Adipocyte (in vitro differentiated cells): ENCODE data around the gene DPH3.

ENCODE experiments used
- DNase-seq: peaks from one replicate; pipeline ENCODE4 v3.0.0-alpha.2; 2015; ENCODE audit warnings: low read depth
- H3K27me3 ChIP-seq: replicated peaks from 2 replicates; pipeline ENCODE4 v1.7.0; 2013; ENCODE audit warnings: mild to moderate bottlenecking, low read length, moderate library complexity; ENCODE audit not compliant: control insufficient read depth, insufficient read depth
- H3K36me3 ChIP-seq: 2 replicates; pipeline ENCODE4 v1.7.0; 2013; ENCODE audit warnings: low read length, mild to moderate bottlenecking, moderate library complexity; ENCODE audit not compliant: control insufficient read depth, insufficient read depth, severe bottlenecking
- H3K4me1 ChIP-seq: 2 replicates; pipeline ENCODE4 v1.7.0; 2013; ENCODE audit warnings: mild to moderate bottlenecking, low read length, moderate library complexity; ENCODE audit not compliant: control insufficient read depth, insufficient read depth
- H3K4me3 ChIP-seq: 2 replicates; pipeline ENCODE4 v1.7.0; 2013; ENCODE audit warnings: mild to moderate bottlenecking, low read length, moderate library complexity
- H3K9ac ChIP-seq: 2 replicates; pipeline ENCODE4 v1.7.0; 2013; ENCODE audit warnings: mild to moderate bottlenecking, low read length, moderate library complexity
- H3K9me3 ChIP-seq: 2 replicates; pipeline ENCODE4 v1.7.0; 2013; ENCODE audit warnings: mild to moderate bottlenecking, low read length, moderate library complexity; ENCODE audit not compliant: control insufficient read depth

DPH3 gene

DNA sequence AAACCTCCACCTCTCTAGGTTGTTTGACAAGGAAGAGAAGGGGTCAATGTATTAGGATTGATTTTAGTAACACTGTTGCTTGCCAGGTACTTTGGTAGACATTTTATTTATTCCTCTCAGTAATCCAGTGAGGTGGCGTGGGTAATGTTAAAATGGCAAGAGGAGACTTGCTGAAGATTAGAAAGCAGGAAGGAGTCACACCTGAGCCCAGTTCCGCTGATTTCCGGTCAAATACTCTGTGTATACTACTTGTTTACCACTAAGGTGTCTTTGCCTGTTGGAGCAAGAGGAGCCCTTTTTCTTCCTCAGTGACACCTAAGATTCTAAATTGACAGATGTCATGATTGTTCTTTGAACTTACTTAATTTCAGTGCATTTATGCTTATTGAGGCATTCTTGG, 2.0 kb upstream of the DPH3 start:
- peaks cover 17% of the 10 kb centered on the region for H3K36me3 ChIP-seq
- no peaks in the 10 kb centered on the region for H3K27me3 ChIP-seq
- H3K9ac ChIP-seq = peak overlapping the region; percentile 99
- no peak for DNase-seq
- peaks cover 36% of the 10 kb centered on the region for H3K4me1 ChIP-seq
- no peaks in the 10 kb centered on the region for H3K9me3 ChIP-seq
- H3K4me3 ChIP-seq = peak overlapping the region; percentile 88

DNA sequence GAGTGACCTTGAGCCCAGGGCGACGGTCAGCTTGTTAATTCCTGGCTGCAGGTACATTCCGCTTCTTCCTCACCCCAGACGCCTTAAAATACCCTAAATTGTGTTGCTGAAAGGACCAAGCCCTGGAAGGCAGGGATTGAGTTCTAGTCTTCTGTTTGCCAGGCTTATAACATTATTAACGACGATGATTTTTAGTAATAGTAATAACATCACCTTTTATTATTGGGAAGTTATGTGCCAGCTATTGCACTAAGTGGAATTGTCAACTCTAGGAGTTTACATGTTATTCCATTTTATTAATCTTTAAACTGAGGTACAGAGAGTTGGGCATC, 678 bp upstream of the DPH3 start:
- Histone ChIP-seq H3K27me3 (no peaks in the 10 kb centered on the region), H3K9ac (peak overlapping the region; percentile 99), H3K36me3 (peaks cover 6% of the 10 kb centered on the region), H3K9me3 (no peaks in the 10 kb centered on the region), H3K4me3 (peak overlapping the region; percentile 88), H3K4me1 (peaks cover 46% of the 10 kb centered on the region)
- no peak for DNase-seq

DNA sequence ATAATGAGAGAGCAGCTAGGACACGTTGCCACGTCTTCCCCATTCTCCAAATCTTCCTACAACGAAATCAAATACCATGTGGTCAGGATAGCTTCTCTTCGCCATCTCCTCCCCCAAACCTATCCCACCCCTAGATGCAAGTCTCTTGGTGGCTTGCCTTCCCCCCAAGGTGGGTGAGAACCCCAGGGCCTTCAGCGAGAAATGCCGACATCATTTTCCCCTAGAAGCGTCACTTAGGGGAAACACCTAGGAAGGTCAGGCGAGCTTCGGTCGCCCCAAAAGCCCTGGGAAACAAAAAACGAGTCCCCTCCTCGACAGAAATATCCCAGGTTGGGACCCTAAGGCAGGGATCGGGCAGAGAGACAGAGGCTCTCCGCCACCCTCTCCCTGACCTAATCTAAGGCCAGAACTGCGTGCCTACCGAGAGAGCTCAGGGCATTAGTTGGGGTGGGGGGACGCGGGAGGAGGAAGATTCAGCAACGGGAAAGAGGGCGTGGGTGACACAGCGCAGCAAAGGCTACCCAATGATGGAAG, 502 bp downstream of the DPH3 start:
- DNase-seq = no peak
- Histone ChIP-seq H3K4me3 (peak overlapping the region; percentile 88), H3K4me1 (peaks cover 54% of the 10 kb centered on the region), H3K9me3 (no peaks in the 10 kb centered on the region), H3K9ac (peak overlapping the region; percentile 99), H3K27me3 (no peaks in the 10 kb centered on the region), H3K36me3 (peaks cover 13% of the 10 kb centered on the region)

DNA sequence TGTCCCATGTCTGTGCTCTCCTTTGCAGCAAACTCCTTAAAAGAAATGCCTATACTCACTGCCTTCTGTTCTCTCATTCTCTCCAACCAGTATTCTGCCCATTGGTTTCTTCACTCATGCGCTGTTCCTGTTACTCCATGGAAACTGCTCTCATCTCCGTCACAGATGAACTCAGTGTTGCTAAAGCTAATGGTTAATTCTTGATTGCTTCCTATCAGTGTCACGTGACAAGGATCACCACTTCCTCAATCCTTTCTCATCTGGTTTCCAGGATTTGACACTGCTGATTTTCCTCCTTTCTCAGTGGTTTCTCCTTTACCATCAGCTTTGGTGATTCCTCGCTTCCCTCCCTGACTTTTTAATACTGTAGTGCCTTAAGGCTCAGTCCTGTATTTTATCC, 2.6 kb downstream of the DPH3 start:
- Histone ChIP-seq H3K4me3 (no peak overlapping the region), H3K27me3 (no peaks in the 10 kb centered on the region)
- no peak for DNase-seq

DNA sequence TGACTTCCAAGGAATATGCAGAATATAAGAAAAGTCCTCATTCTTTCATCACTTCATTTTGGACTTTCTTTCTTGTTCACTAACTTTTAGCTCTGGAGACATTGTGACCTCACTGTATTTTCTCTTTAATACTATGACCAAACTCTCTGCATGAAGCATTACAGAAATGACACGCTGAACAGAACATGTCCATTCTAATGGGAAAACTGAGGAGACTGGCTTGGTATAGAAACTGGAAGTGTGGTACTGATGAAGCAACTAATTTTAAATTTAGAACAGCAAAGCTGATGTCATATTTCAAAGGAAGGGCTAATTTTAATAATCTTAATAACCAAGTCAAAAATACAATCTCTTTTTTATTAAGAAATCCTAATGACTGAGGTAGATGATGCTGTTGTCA, 4.7 kb downstream of the DPH3 start:
- Histone ChIP-seq H3K9me3 (no peaks in the 10 kb centered on the region), H3K4me1 (peaks cover 56% of the 10 kb centered on the region), H3K36me3 (peaks cover 17% of the 10 kb centered on the region), H3K27me3 (no peaks in the 10 kb centered on the region), H3K4me3 (no peak overlapping the region), H3K9ac (no peak overlapping the region)
- DNase-seq = no peak

More for the DNA sequence above, 2.6 kb downstream of the DPH3 start:
- Histone ChIP-seq H3K4me1 (peaks cover 63% of the 10 kb centered on the region), H3K9ac (no peak overlapping the region), H3K36me3 (peaks cover 17% of the 10 kb centered on the region), H3K9me3 (no peaks in the 10 kb centered on the region)

DNA sequence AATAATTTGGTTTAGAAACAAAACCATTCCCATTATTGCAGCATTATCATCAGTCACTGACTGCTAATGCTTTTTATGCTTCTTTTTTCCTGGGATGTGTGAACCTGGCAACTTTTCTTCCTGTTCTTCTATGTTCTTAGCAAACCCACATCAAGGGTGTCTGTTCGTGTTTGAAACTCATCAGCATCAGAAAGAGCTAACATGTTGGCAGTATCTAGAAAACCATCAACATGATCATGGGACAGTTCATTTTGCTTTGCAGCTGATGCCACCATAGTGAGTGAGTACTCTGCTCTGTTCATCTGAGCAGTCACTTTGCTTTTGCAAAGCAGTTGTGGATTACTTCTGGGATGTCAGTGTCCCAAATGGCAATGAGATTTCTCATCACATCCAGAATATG, 5.9 kb downstream of the DPH3 start:
- Histone ChIP-seq H3K27me3 (no peaks in the 10 kb centered on the region), H3K9ac (peak overlapping the region; percentile 11)
- DNase-seq = no peak

DNA sequence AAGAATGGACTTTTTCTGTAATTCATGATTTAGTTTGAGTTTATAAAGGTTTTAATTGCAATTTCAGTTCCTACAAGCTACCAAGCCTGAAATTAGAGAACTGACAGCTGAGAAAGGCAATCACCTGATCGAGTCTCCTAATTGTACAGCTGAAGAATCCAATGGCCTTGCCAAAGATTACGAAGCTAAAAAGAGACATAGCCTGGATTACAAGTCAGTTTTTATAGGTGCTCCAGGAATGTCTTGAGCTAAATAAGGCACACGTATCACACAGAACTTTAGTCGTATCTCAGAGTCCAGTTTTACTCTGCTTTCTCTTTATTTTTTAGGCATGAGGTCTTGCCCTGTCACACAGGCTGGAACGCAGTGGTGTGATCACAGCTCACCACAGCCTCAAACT, 6.6 kb downstream of the DPH3 start:
- Histone ChIP-seq H3K9ac (peak overlapping the region; percentile 11), H3K9me3 (no peaks in the 10 kb centered on the region), H3K36me3 (peaks cover 17% of the 10 kb centered on the region), H3K27me3 (no peaks in the 10 kb centered on the region), H3K4me3 (no peak overlapping the region), H3K4me1 (peaks cover 54% of the 10 kb centered on the region)
- no peak for DNase-seq

More for the DNA sequence above, 5.9 kb downstream of the DPH3 start:
- H3K36me3 ChIP-seq = peaks cover 17% of the 10 kb centered on the region
- H3K4me1 ChIP-seq = peaks cover 54% of the 10 kb centered on the region
- no peak overlapping the region for H3K4me3 ChIP-seq
- H3K9me3 ChIP-seq = no peaks in the 10 kb centered on the region

DNA sequence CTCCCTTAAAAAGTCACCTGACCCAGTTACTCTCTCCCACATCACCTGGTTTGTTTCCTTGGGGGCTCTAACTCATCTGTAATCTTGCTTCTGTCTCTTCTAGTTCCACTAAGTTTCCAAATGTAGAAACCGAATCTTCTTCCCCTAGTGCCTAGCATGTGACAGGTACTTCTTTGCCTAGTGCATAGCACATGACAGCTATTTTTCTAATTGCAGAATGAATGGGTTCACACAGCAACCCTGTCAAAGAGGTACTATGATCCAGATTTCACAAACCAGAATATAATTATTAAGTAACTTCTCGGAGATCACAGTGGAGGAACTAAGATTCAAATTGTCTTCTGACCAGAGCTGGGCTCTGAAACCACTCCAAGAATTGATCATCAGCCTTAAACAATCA, 7.4 kb downstream of the DPH3 start:
- Histone ChIP-seq H3K27me3 (no peaks in the 10 kb centered on the region), H3K9ac (no peak overlapping the region), H3K4me1 (peaks cover 59% of the 10 kb centered on the region), H3K4me3 (no peak overlapping the region), H3K36me3 (peaks cover 17% of the 10 kb centered on the region), H3K9me3 (no peaks in the 10 kb centered on the region)
- no peak for DNase-seq

DNA sequence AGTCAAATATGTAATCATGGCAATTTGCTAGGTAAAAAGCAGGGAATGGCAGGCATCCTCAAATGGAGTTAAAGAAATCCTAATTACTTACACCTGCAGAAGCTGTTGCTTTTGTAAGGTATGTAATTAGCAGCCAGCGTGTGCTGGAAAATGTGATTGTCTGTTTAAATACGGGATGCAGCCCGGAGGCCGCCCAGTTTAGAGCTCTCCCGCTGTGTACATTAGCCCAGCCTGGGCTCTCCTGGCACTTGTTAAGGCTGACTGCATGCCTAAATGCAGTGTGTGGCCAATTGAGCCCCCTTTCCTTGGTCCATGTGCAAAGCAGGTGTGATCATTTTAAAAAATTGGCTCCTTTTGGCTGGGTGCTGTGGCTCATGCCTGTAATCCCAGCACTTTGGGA, 9.0 kb downstream of the DPH3 start:
- peaks cover 51% of the 10 kb centered on the region for H3K4me1 ChIP-seq
- no peak overlapping the region for H3K4me3 ChIP-seq
- peaks cover 17% of the 10 kb centered on the region for H3K36me3 ChIP-seq
- no peak for DNase-seq
- no peaks in the 10 kb centered on the region for H3K9me3 ChIP-seq
- H3K27me3 ChIP-seq = no peaks in the 10 kb centered on the region
- no peak overlapping the region for H3K9ac ChIP-seq

DNA sequence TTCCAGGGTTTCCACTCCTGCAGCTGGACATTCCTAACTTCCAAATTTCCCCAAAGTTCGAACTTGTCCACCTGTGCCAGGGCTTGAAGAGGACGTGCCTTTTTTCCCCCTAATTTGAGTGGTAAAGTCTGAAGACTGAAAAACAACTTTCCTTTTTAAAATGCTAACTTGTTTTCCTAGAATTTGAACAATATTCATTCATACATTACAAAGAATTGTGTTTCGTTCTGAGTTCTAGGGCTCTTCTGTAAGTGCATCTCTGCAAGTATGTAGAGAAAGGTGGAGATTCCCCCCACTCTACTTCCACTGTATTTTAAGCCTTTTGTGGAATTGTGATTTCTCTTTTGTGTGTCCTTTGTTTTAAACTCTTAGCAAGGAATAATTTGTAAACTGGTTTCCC, 9.4 kb downstream of the DPH3 start:
- Histone ChIP-seq H3K27me3 (no peaks in the 10 kb centered on the region), H3K4me3 (no peak overlapping the region)
- DNase-seq = no peak

DNA sequence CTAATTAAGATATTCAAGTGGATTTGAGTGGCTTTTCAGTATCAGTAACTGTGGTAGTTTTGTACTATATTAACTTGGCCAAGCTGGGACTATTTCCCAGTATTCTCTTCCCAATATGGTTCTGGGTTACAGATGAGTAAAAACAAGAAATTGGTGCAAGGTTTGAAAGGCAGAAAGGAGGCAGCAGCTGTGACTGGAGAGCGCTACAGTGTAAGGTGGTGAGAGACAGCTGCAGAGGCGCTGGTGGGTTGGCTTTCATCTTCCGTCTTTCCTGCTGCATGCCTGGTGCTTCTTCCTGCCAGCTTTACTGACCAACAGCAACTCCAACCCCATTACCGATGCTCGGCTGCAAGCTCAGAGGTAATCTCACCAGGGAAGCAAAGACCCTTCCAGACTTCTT, 9.8 kb downstream of the DPH3 start:
- no peaks in the 10 kb centered on the region for H3K9me3 ChIP-seq
- DNase-seq = no peak

More for the DNA sequence above, 9.4 kb downstream of the DPH3 start:
- Histone ChIP-seq H3K9me3 (no peaks in the 10 kb centered on the region), H3K4me1 (peaks cover 47% of the 10 kb centered on the region), H3K36me3 (peaks cover 15% of the 10 kb centered on the region), H3K9ac (no peak overlapping the region)

DNA sequence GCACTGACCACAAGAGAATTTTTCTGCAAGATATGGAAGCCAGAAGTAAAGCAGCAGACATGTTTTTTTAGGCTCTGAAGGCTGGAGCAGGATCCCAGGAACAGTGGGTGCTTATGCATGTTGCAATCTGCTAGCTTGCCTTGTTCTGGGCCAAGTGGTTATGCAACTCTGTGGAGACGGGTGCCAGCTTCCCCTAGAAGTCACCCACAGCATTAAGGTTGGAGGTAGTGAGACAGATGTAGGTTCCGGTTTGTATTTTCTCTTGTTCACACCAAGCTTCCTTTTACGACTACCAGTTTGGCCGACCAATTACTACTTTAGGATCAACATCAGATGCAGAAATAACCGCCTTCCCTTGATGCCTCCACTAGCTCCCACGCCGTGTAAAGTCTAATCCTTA, 11.1 kb downstream of the DPH3 start:
- Histone ChIP-seq H3K9me3 (no peaks in the 10 kb centered on the region), H3K4me3 (no peak overlapping the region), H3K27me3 (no peaks in the 10 kb centered on the region), H3K9ac (peak overlapping the region; percentile 9), H3K36me3 (no peaks in the 10 kb centered on the region), H3K4me1 (peaks cover 35% of the 10 kb centered on the region)
- peak; percentile 58 for DNase-seq

More for the DNA sequence above, 9.8 kb downstream of the DPH3 start:
- H3K9ac ChIP-seq = no peak overlapping the region
- no peaks in the 10 kb centered on the region for H3K27me3 ChIP-seq
- H3K4me3 ChIP-seq = no peak overlapping the region
- peaks cover 11% of the 10 kb centered on the region for H3K36me3 ChIP-seq
- H3K4me1 ChIP-seq = peaks cover 43% of the 10 kb centered on the region
